HG02970 (cell line): ENCODE data around the gene ARSB.

Source experiments
- ATAC-seq: cut with Tn5 transposase; IDR thresholded peaks from one replicate; pipeline ENCODE4 v1.9.1; 2021; ENCODE audit warnings: mild to moderate bottlenecking, moderate library complexity, moderate number of reproducible peaks; ENCODE audit not compliant: unreplicated experiment, low FRiP score

The ARSB gene

DNA sequence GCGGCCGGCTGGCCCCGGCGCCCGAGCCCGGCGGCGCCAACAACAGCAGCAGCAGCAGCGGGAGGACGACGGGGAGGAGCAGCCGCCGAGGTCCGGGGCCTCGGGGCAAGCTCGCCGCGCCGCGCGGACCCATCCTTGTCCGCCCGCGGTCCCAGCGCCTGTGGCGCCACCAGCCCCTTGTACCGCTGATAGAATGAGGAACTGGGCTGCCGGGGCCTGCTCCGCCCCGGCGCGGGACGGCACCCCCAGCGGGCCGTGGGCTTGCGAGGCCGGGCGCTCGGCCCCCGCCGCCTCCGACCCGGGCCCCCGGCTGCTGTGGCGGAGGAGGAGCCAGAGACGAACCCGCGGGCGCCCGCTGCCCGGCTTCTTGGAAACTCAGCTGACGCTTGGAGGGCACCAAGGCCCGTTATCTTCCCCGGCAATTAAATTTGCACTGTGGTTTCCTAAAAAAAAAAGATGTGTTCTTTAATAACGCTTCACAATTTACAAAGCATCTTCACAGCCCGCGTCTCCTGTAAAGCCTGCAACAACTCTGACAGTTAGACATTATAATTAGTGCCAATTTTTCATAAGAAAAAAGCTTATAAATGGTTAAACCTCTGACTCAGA is at the start of gene ARSB:
ARSB (minus strand) TSS at position 195 of the 609 bp plus-strand sequence; CDS start at position 133, 62 bp downstream.
- ATAC-seq: peak; percentile 47

DNA sequence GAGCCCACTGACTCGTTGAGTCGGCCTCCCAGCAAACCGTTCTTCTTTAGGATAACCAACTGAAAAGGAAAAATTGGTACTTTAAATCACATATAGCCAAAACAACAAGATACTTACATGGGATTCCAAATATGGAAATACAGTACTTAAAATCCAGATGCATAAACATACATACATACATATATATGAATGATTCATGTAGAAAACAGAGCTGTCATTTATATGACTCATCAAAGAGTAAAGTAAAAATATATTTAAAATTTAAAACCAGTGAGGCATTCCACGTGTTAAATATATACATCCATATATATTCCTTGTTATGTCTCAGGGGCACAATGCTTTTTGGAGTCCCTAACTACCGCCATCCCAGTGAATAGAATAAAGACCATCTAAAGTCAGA is 47.7 kb upstream of the ARSB start:
- ATAC-seq: no peak

- no peak for ATAC-seq
These were observed 47.1 kb upstream of the ARSB start for GRCh38 chr5:79032031-79032695.

- ATAC-seq: no peak
These were observed 46.4 kb upstream of the ARSB start for GRCh38 chr5:79031485-79031867.

DNA sequence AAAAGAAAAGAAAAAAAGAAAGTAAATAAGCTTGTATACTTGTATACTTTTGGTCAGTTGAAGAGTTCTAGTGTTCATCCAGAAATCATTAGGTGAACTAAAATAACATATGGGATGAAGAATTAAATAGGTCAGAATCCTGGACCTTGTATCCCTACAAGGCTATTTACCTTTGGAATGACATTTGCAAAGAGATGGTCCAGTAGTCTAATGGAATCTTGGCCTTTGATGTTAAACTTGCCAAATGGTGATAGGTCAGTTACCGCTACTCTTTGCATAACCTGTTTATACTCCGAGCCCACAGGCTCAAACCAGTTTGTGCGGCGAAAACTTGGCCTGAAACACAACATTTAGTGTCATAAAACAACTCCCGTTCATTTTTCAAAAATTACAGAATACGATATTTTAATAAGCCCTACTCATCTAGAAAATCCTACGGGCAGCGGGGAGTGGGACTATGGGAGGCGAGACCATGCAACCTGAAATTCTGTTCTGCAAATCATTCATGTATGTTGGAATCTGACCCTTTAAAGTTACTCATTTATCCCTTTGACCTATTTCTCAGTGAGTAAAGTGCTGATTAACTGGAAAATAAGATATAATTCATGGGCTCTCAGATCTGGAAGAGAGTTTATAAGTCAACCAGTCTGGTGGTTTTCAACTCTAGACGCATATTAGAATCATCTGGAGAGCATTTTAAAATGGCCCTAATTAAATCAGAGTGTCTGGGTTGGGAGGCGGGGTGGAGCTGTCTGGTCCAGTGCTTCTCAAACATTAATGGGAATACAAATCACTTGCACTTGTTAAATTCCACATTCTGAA is 45.8 kb upstream of the ARSB start:
- ATAC-seq: no peak

GRCh38 chr5:79025054-79025472 is 40.0 kb upstream of the ARSB start:
- ATAC-seq: no peak

GRCh38 chr5:79023947-79024346 is 38.8 kb upstream of the ARSB start:
- no peak for ATAC-seq

DNA sequence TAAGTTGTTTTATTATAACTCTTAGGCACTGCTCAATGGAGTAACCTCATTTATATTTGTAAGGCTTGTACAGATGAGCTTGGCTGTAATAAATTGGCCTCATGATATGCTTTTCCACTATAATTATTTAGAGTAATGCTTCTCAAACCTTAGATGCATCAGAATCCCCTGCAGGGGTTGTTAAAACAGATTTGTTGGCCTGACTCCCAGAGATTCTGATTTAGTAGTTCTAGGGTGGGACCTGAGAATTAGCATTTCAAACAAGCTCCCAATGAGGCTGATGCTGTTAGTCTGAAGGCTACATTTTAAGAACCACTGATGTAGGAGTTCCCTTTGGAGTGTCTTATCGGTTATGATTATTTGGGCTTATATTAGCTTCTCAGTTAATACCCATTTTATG is 38.2 kb upstream of the ARSB start:
- no peak for ATAC-seq

GRCh38 chr5:79022771-79023170 is 37.7 kb upstream of the ARSB start:
- ATAC-seq: no peak

DNA sequence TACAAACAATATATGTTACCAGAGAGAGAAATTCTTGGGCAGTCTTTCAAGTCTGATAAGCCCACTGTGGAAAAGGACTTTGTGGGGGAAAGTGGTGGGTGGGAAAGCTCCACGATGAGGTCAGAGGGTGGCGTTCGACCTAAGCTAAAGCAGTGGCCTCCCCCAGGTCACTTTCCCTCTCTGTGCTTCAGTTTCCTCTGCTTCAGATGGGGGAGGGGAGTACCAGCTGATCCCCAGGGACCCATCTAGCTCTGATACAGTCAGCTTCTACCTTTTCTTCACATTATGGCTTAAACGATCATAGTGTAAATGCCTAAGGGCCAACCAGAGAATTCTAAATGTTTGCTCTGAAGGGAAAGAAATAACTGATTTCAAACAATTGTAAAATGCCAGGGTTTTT is 36.6 kb upstream of the ARSB start:
- no peak for ATAC-seq

GRCh38 chr5:79020861-79021561 is 35.9 kb upstream of the ARSB start:
- no peak for ATAC-seq

- ATAC-seq: no peak
These were observed 29.5 kb upstream of the ARSB start for GRCh38 chr5:79014631-79015030.

- ATAC-seq: no peak
These were observed 26.8 kb upstream of the ARSB start for GRCh38 chr5:79011869-79012268.

DNA sequence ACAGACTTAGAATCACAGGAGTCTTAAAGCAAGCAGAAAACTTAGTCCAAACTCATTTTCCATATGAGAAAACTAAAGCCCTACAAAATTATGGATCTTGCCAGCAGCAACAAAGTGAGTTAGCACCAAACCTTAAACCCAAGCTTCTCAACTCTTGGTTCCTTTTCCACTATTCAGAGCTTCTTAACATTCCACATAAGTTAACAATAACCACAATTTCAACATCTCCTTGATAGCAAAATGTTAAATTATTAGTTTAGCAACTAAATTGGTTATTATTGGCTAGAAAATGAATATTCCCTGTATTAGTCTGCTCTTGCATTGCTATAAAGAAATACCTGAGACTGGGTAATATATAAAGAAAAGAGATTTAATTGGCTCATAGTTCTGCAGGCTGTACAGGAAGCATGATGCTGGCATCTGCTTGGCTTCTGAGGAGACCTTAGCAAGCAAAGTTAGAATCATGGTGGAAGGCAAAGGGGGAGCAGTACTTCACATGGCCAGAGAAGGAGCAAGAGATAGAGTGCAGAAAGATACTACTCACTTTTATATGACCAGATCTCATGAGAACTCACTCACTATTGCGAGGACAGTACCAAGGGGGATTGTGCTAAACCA is 26.2 kb upstream of the ARSB start:
- ATAC-seq: no peak

- ATAC-seq: no peak
These were observed 23.3 kb upstream of the ARSB start for GRCh38 chr5:79008362-79008761.

GRCh38 chr5:79007872-79008271 is 22.8 kb upstream of the ARSB start:
- ATAC-seq: no peak

DNA sequence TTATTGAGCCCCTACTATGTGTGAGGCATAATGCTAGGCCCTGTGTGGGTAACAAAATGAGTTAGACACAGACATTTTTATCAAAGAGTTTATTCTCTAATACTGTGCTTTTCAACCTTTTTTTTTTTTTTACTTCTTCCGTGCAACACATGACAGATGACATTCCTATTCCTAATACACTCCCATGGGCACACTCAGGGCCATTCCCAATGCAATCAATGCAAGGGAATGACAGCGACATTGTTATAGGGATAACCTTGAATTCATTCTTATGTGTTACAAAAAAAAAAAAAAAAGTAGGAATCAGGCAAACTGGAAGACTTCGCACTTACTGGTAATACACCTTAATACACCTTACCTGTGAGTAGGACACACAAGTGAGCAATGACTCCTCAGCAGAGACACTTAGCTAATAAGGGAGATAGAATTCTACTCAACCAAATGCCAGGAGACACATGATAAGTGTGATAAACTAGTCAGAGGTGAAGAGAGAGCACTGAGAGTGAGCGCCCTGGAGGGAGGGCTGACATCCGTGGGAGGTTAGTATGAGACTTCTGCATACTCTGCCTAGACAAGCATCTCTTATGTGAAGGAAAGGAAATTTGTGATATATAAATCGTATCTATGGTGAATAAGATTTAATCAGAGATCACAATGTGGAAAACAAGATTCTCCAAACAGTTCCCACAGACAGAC is 21.0 kb upstream of the ARSB start:
- ATAC-seq: no peak

DNA sequence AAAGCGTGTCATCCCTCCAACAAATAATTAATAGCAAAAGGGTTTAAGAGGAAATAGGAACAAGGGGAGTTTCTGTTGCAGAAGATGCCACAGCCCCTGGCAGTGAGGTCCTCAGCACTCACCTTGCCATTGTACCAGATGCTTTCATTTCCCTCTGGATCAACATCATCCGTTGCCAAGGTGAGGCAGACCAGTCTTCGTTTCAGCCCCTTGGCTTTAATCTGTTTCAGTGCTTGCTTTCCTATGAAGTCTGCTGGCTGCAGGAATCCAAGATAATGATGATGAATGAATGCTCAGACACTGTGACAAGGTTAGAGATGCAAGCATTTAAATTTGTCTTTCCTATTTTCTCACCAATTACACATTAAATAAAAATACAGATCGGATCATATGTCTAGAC is 20.0 kb upstream of the ARSB start:
- no peak for ATAC-seq

DNA sequence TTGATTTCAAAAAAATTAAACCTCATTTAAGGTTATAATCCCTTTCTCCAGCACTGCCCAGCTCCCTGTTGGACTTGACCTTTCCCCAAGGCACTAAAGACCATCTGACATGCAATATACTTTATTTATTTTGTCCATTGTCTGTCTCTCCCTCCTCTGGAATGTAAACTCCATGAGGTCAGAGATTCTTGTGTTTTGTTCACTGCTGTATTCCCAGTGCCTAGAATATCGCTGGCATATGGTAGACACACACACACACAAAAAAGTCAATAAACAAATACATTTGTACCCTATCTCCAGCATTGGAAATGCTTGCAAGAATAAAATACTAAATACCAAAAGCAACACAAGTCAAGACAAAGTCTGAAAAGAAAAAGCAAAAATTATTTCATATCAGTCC is 17.3 kb upstream of the ARSB start:
- no peak for ATAC-seq

GRCh38 chr5:79001471-79001870 is 16.4 kb upstream of the ARSB start:
- ATAC-seq: no peak
